IPS-NIHi7 (cell line): ENCODE results near the gene GLRX5.
"Not testable (repeated sequence)": the region's sequence is repeated elsewhere in the genome, so short reads cannot be mapped to it uniquely, and the experiment has no call there.

ENCODE experiments used
- DNase-seq: peaks from one replicate; pipeline ENCODE4 v3.0.0; 2012; ENCODE audit warnings: mixed read lengths; ENCODE audit errors: extremely low spot score

GLRX5 gene

GRCh38 chr14:95557291-95557690 lies 22.4 kb downstream of the GLRX5 start:
- DNase-seq = no peak

GRCh38 chr14:95557832-95558231 lies 23.0 kb downstream of the GLRX5 start:
- DNase-seq = no peak

DNA sequence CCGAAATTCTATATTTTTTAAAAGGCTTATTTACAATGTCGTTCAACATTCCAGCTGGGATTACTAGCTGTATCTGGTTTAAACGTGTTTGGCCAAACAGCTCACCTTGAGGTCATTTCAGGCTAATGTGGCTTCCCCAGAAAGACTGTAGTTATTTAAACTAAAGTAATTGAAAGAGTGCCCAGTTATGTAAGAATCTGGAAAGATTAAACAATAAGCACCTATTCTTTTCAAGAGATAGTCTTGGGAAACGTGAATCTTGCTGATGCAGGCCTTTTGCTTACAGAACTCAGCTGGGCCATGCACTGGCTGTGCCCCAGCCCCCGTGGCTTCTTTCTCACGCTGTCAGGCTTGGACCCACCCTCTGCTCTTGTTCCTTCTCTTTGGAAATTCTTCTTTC lies 24.4 kb downstream of the GLRX5 start:
- DNase-seq = no peak

GRCh38 chr14:95561001-95561412 lies 26.2 kb downstream of the GLRX5 start:
- peak; percentile 86 for DNase-seq

GRCh38 chr14:95562892-95563685 lies 28.2 kb downstream of the GLRX5 start:
- DNase-seq = no peak

GRCh38 chr14:95564060-95564459 lies 29.2 kb downstream of the GLRX5 start:
- DNase-seq = no peak

DNA sequence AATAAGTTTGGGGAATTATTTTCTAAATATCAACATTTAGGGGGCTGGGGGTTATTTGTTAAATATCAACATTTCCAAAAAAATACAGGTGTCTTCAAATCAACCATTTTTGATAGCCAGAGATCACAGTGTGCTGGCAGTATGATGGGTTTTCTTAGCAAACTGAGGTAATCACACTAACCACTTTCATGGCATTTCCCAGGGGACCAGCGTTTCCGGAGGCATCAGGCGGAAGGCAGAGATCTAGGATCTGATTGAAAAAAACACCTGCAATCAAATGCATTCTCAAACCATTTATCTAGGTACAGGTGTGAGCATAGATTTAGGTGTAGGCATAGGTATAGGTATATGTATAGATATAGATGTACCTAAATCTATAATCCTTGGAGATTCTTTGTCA lies 34.6 kb downstream of the GLRX5 start:
- no peak for DNase-seq

DNA sequence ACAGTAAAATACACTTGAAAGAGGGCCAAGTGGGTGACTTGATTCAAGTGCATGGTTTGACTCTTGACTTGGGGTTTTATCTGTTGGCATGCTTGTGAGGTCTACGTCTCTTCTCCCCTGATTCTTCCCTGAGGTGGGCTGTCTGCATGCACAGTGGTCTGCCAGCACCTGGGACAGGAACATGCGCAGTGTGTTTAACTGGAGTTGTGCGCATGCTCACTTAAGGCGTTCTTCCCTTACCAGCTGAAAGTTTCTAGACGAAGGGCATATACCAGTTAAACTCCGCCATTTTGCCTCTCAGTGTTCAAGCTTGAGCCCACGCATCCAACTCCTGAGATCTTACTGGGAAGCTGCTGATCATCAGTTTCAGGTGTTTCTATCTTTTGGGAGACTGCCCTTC lies 38.5 kb downstream of the GLRX5 start:
- DNase-seq = no peak

GRCh38 chr14:95575840-95576473 lies 41.1 kb downstream of the GLRX5 start:
- DNase-seq = peak; percentile 54

GRCh38 chr14:95577067-95577800 lies 42.4 kb downstream of the GLRX5 start:
- no peak for DNase-seq

GRCh38 chr14:95577870-95578269 lies 43.0 kb downstream of the GLRX5 start:
- DNase-seq = no peak

DNA sequence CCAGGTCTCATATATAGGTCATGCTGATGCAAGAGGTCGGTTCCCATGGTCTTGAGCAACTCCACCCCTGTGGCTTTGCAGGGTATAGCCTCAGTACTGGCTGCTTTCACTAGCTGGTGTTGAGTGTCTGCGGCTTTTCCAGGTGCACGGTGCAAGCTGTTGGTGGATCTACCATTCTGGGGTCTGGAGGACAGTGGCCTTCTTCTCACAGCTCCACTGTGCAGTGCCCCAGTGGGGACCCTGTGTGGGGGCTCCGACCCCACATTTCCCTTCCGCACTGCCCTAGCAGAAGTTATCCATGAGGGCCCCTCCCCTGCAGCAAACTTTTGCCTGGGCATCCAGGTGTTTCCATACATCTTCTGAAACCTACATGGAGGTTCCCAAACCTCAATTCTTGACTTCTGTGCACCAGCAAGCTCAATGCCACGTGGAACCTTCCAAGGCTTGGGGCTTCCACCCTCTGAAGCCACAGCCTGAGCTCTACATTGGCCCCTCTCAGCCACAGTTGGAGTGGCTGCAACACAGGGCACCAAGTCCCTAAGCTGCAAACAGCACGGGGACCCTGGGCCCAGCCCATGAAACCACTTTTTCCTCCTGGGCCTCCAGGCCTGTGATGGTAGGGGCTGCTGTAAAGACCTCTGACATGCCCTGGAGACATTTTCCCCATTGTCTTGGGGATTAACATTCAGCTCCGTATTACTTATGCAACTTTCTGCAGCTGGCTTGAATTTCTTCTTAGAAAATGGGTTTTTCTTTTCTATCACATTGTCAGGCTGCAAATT lies 49.2 kb downstream of the GLRX5 start:
- DNase-seq = not testable (repeated sequence)

DNA sequence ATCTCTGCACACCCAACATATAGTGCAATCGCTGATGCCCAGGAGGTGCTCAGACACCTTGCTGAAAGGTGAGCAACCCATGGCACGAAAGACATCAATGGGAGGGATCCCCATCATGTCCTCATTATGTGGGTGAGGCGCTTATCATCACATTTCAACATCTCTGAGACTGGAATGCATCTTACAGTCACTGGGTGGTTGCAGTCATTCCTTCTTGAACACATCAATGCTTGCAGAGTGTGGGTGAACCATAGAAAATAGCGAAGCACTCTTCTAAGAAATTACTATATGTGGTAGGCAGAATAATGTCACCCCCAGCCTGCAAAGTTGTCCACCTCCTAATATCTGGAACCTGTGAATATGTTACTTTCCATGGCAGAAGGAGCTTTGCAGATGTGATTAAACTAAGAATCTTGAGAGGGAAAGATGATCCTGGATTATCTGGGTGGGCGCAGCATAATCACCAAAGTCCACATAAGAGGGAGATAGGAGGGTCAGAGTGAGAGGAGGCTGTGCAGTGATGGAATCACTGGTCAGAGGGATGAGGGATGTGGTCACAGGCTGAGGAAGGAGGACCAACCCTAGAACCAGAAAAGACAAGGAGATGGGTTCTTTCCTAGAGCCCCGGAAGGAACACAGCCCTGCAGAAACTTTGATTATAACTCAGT lies 51.2 kb downstream of the GLRX5 start:
- no peak for DNase-seq

GRCh38 chr14:95591182-95591581 lies 56.3 kb downstream of the GLRX5 start:
- DNase-seq = not testable (repeated sequence)
